Esophagus squamous epithelium (tissue), 5 donors: Measurements from ENCODE around the gene WDR88. TPM values are rescaled to one million over a fixed set of nuclear protein-coding genes. Genes with fewer than 3 reads are reported as not detected.
"Not testable (repeated sequence)": the region's sequence is repeated elsewhere in the genome, so short reads cannot be mapped to it uniquely, and the experiment has no call there.

Experiments used
- DNase-seq: peaks from one replicate; lab custom pipeline; 2025; lab: John Stamatoyannopoulos, UW
- H3K27ac ChIP-seq, 4 donors: fragments of 200-600 bp; sonication (generic); one replicate each; pipeline ENCODE4 v1.5.1; 2016 to 2019; ENCODE audit warnings: mild to moderate bottlenecking in 1 of 4
- H3K27me3 ChIP-seq, 4 donors: fragments of 200-600 bp; sonication (generic); 1 replicate in 3 of 4; 2 replicates in 1 of 4; pipeline versions ENCODE4 v1.5.1 to v1.6.0; 2017 to 2021; ENCODE audit warnings: antibody characterized with exemption in 1 of 4
- H3K36me3 ChIP-seq, 3 donors: fragments of 200-600 bp; sonication (generic); one replicate each; pipeline ENCODE4 v1.5.1; 2016 to 2019
- H3K4me1 ChIP-seq, 3 donors: fragments of 200-600 bp; sonication (generic); one replicate each; pipeline ENCODE4 v1.5.1; 2017 to 2019
- H3K4me3 ChIP-seq, 4 donors: fragments of 200-600 bp; sonication (generic); 1 replicate in 3 of 4; 2 replicates in 1 of 4; pipeline ENCODE4 v1.5.1; 2016 to 2019; ENCODE audit warnings: mild to moderate bottlenecking in 2 of 4, moderate library complexity in 1 of 4
- H3K9me3 ChIP-seq, 3 donors: fragments of 200-600 bp; sonication (generic); one replicate each; pipeline ENCODE4 v1.5.1; 2016 to 2019
- CTCF ChIP-seq, 6 experiments: fragments of 450-650 bp in 4 of 6; fragments of 200-600 bp in 2 of 6; sonication (generic) in 2 of 6; IDR thresholded peaks; one replicate each; pipeline ENCODE4 v1.5.1; 2016 to 2019; ENCODE audit warnings: antibody characterized with exemption in 6 of 6, mild to moderate bottlenecking in 4 of 6, moderate library complexity in 4 of 6
- POLR2A ChIP-seq, 4 donors: fragments of 450-650 bp; IDR thresholded peaks; one replicate each; pipeline ENCODE4 v1.6.1; 2017; ENCODE audit warnings: antibody characterized with exemption in 4 of 4, mild to moderate bottlenecking in 4 of 4, moderate library complexity in 3 of 4
- WGBS, 2 donors: methylation state at CpG; one replicate each; pipeline ENCODE4 v1.1.5; 2018; 5-methylcytosine and 5-hydroxymethylcytosine counted together
- intact Hi-C: fragments of 100-400 bp; cut with DNase I; formaldehyde crosslinking; loops from one replicate; pipeline ENCODE4 v1.15.0; 2022
- total RNA-seq, 4 donors: library from RNA; depleted of rRNA; stranded (reverse); fragments of >200 nt; gene quantifications; one replicate each; pipeline ENCODE4 v1.1.0, GENCODE V29; 2016
- donor health status: DM: yes; HTN: yes; CAD: no.

The WDR88 gene
- total RNA-seq, 4 donors from 2014 or later: not detected

DNA sequence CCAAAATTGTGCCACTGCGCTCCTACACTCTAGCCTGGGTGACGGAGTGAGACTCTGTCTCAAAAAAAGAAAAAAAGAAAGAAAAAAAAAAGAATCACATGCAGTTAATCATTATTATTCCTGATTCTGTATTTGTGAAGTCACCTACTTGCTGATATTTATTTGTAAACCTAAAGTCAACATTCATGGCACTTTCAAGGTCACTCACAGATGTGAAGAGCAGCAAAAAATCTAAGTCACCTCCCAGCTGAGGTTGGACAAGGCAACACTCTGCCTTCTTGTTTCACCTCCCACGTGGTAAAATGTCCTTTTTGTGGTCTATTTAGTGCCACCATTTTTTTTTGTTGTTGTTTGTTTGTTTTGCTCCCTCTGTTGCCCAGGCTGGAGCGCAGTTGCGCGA is 26.5 kb downstream of the WDR88 start:
- H3K9me3 ChIP-seq: no peaks in the 10 kb centered on the region
- DNase-seq: no peak
- H3K4me1 ChIP-seq: no peaks in the 10 kb centered on the region
- intact Hi-C loops: no loop called here
- no peaks in the 10 kb centered on the region for H3K27me3 ChIP-seq
- TF ChIP-seq CTCF (IDR thresholded peaks at IDR 0.05): no peak
- TF ChIP-seq POLR2A (IDR thresholded peaks at IDR 0.05): no peak
- H3K36me3 ChIP-seq: no peaks in the 10 kb centered on the region
- H3K4me3 ChIP-seq: no peak overlapping the region
- no peak overlapping the region for H3K27ac ChIP-seq
- 87 to 91% methylated on average over 6 of the region's 6 CpGs for WGBS, 2 donors

DNA sequence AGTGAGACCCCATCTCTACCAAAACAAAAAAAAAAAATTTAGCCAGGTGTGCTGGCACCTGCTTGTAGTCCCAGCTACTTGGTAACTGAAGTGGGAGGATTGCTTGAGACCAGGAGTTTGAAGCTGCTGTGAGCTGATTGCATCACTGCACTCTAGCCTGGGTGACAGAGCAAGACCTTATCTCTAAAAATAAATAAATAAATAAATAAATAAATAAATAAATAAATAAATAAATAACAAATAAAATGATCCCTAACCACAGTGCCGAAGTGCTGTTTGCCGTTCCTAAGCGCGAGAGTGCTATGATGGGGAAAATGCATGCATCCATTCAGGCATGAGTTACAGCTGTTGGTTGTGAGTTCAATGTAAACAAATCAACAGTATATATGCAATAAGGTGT is 27.2 kb downstream of the WDR88 start:
- Histone ChIP-seq H3K4me3 (no peak overlapping the region), H3K4me1 (no peaks in the 10 kb centered on the region), H3K36me3 (no peaks in the 10 kb centered on the region), H3K9me3 (no peaks in the 10 kb centered on the region), H3K27me3 (no peaks in the 10 kb centered on the region), H3K27ac (no peak overlapping the region)
- TF ChIP-seq CTCF (IDR thresholded peaks at IDR 0.05) (no peak), POLR2A (IDR thresholded peaks at IDR 0.05) (no peak)
- 91 to 94% methylated on average over 4 of the region's 4 CpGs for WGBS, 2 donors
- no peak for DNase-seq
- intact Hi-C loops: no loop called here

GRCh38 chr19:33159893-33160292 is 28.0 kb downstream of the WDR88 start:
- intact Hi-C loops: no loop called here
- TF ChIP-seq CTCF (IDR thresholded peaks at IDR 0.05): no peak
- TF ChIP-seq POLR2A (IDR thresholded peaks at IDR 0.05): no peak
- no peak overlapping the region for H3K4me3 ChIP-seq
- no peaks in the 10 kb centered on the region for H3K4me1 ChIP-seq
- no peaks in the 10 kb centered on the region for H3K36me3 ChIP-seq
- no peaks in the 10 kb centered on the region for H3K9me3 ChIP-seq
- WGBS, 2 donors: 84 to 89% methylated on average over 8 of the region's 8 CpGs
- H3K27ac ChIP-seq: no peak overlapping the region
- H3K27me3 ChIP-seq: no peaks in the 10 kb centered on the region
- no peak for DNase-seq

DNA sequence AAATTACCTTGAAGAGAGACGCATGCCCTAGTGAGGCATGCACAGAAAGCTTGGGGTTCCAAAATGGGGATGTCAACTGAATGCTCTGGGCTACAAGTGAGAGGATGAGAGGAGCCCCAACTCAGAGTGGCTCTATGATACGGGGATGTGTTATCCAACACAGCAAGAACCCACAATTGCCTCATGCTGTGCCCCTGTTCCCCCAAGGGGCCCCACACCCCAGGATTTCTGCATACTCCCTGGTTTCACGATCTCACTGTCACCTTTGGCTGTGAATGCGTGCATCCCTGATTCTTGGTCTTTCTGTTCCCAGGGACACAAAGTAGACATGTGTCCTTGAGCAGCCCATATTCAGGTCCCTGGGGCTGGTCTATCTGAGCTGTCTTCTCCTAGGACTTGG is 29.3 kb downstream of the WDR88 start:
- intact Hi-C loops: no loop called here
- 54 to 84% methylated on average over 3 to 4 of the region's 4 CpGs for WGBS, 2 donors
- no peaks in the 10 kb centered on the region for H3K36me3 ChIP-seq
- no peak overlapping the region for H3K4me3 ChIP-seq
- H3K9me3 ChIP-seq: no peaks in the 10 kb centered on the region
- H3K27ac ChIP-seq: no peak overlapping the region
- no peaks in the 10 kb centered on the region for H3K27me3 ChIP-seq
- no peak for DNase-seq
- no peaks in the 10 kb centered on the region for H3K4me1 ChIP-seq
- TF ChIP-seq CTCF (IDR thresholded peaks at IDR 0.05) (no peak), POLR2A (IDR thresholded peaks at IDR 0.05) (no peak)

GRCh38 chr19:33163481-33163880 is 31.6 kb downstream of the WDR88 start:
- H3K4me3 ChIP-seq: no peak overlapping the region

GRCh38 chr19:33166037-33166436 is 34.1 kb downstream of the WDR88 start:
- H3K9me3 ChIP-seq, H3K27me3 ChIP-seq, H3K4me1 ChIP-seq, H3K36me3 ChIP-seq, H3K4me3 ChIP-seq, intact Hi-C loops, DNase-seq, H3K27ac ChIP-seq: not testable (repeated sequence)
- 53 to 60% methylated on average over 5 to 6 of the region's 6 CpGs for WGBS, 2 donors

More at GRCh38 chr19:33163481-33163880, 31.6 kb downstream of the WDR88 start:
- Histone ChIP-seq H3K27ac (no peak overlapping the region), H3K9me3 (peaks cover 0 to 8% (median 0%) of the 10 kb centered on the region in 3 donors), H3K4me1 (no peaks in the 10 kb centered on the region), H3K36me3 (no peaks in the 10 kb centered on the region), H3K27me3 (no peaks in the 10 kb centered on the region)
- DNase-seq: no peak
- intact Hi-C loops: no loop called here
- TF ChIP-seq POLR2A (IDR thresholded peaks at IDR 0.05) (no peak), CTCF (IDR thresholded peaks at IDR 0.05) (no peak)
- 83 to 87% methylated on average over 6 of the region's 6 CpGs for WGBS, 2 donors
